Activated naive CD8-positive, alpha-beta T cell (primary cell): ENCODE measurements around the gene XYLT1.
"Not testable (repeated sequence)": the region's sequence is repeated elsewhere in the genome, so short reads cannot be mapped to it uniquely, and the experiment has no call there.

ENCODE experiments used
- H3K27ac Mint-ChIP-seq: one replicate; pipeline ENCODE4 v1.8.0; 2021; ENCODE audit warnings: mixed read lengths
- H3K27me3 Mint-ChIP-seq: one replicate; pipeline ENCODE4 v1.8.0; 2021; ENCODE audit warnings: mixed read lengths
- H3K36me3 Mint-ChIP-seq: one replicate; pipeline ENCODE4 v1.8.0; 2021; ENCODE audit warnings: mixed read lengths
- H3K4me1 Mint-ChIP-seq: one replicate; pipeline ENCODE4 v1.8.0; 2021; ENCODE audit warnings: low read depth, mixed read lengths
- H3K4me3 Mint-ChIP-seq: one replicate; pipeline ENCODE4 v1.8.0; 2021; ENCODE audit warnings: mild to moderate bottlenecking, mixed read lengths
- H3K9me3 Mint-ChIP-seq: one replicate; pipeline ENCODE4 v1.8.0; 2021; ENCODE audit warnings: low read depth, mixed read lengths

XYLT1 gene

GRCh38 chr16:17501321-17501720, 30.6 kb upstream of the XYLT1 start:
- H3K36me3 Mint-ChIP-seq: no peaks in the 10 kb centered on the region
- no peak overlapping the region for H3K4me3 Mint-ChIP-seq
- no peak overlapping the region for H3K27ac Mint-ChIP-seq
- H3K9me3 Mint-ChIP-seq: no peaks in the 10 kb centered on the region
- no peaks in the 10 kb centered on the region for H3K4me1 Mint-ChIP-seq
- H3K27me3 Mint-ChIP-seq: peaks cover 2% of the 10 kb centered on the region

- no peaks in the 10 kb centered on the region for H3K9me3 Mint-ChIP-seq
- no peaks in the 10 kb centered on the region for H3K4me1 Mint-ChIP-seq
- peaks cover 2% of the 10 kb centered on the region for H3K27me3 Mint-ChIP-seq
- H3K36me3 Mint-ChIP-seq: no peaks in the 10 kb centered on the region
- no peak overlapping the region for H3K27ac Mint-ChIP-seq
- no peak overlapping the region for H3K4me3 Mint-ChIP-seq
Observed at GRCh38 chr16:17499223-17499902, 28.6 kb upstream of the XYLT1 start.

GRCh38 chr16:17497648-17498047, 26.9 kb upstream of the XYLT1 start:
- peaks cover 2% of the 10 kb centered on the region for H3K27me3 Mint-ChIP-seq
- no peak overlapping the region for H3K4me3 Mint-ChIP-seq
- no peaks in the 10 kb centered on the region for H3K36me3 Mint-ChIP-seq
- no peak overlapping the region for H3K27ac Mint-ChIP-seq
- no peaks in the 10 kb centered on the region for H3K9me3 Mint-ChIP-seq
- no peaks in the 10 kb centered on the region for H3K4me1 Mint-ChIP-seq

DNA sequence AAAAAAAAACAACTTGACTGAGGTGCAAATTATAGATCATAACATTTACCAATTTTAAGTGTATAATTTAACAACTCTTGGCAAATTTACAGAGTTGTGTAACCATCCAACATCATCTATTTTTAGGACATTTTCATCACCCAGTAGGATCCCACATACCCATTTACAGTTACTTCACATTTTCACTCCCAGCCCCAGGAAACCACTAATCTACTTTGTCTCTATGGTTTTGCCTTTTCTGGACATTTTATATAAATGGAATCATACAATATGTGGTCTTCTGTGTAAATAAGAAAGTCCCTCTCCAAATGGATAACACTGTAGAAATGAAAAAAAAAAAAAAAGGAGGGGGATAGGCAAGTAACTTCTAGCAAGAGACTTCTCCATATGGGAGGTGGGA, 26.1 kb upstream of the XYLT1 start:
- no peaks in the 10 kb centered on the region for H3K4me1 Mint-ChIP-seq
- no peaks in the 10 kb centered on the region for H3K36me3 Mint-ChIP-seq
- no peak overlapping the region for H3K4me3 Mint-ChIP-seq
- H3K27ac Mint-ChIP-seq: no peak overlapping the region
- H3K27me3 Mint-ChIP-seq: peaks cover 2% of the 10 kb centered on the region
- H3K9me3 Mint-ChIP-seq: no peaks in the 10 kb centered on the region

DNA sequence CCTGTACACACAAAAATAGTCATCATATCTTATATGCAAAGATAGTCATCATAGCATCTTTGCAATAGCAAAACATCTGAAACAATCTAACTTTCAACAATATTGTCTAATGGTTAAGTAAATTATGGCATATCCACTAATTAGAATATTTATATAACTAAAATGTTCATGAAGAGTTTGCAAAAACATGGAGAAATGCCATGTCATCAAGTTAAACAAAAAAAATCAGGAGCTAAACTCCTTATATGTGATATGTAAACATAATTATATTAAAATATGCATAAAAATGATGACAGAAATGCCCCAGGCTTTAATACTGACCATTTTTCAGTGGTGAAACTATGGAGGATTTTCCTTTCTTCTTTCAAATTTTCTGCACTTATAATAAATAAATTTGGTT, 22.3 kb upstream of the XYLT1 start:
- Mint-ChIP-seq H3K27me3 (peaks cover 2% of the 10 kb centered on the region), H3K36me3 (peaks cover 2% of the 10 kb centered on the region), H3K27ac (no peak overlapping the region), H3K4me3 (no peak overlapping the region), H3K4me1 (no peaks in the 10 kb centered on the region), H3K9me3 (no peaks in the 10 kb centered on the region)

GRCh38 chr16:17491140-17491662, 20.4 kb upstream of the XYLT1 start:
- Mint-ChIP-seq H3K9me3 (no peaks in the 10 kb centered on the region), H3K4me3 (no peak overlapping the region), H3K27ac (no peak overlapping the region), H3K4me1 (no peaks in the 10 kb centered on the region), H3K36me3 (peaks cover 2% of the 10 kb centered on the region), H3K27me3 (peaks cover 2% of the 10 kb centered on the region)

GRCh38 chr16:17488506-17488905, 17.7 kb upstream of the XYLT1 start:
- no peaks in the 10 kb centered on the region for H3K9me3 Mint-ChIP-seq
- no peak overlapping the region for H3K27ac Mint-ChIP-seq
- no peaks in the 10 kb centered on the region for H3K4me1 Mint-ChIP-seq
- no peak overlapping the region for H3K4me3 Mint-ChIP-seq
- H3K36me3 Mint-ChIP-seq: peaks cover 2% of the 10 kb centered on the region
- H3K27me3 Mint-ChIP-seq: peaks cover 2% of the 10 kb centered on the region

GRCh38 chr16:17483351-17483750, 12.6 kb upstream of the XYLT1 start:
- H3K9me3 Mint-ChIP-seq: no peaks in the 10 kb centered on the region
- H3K4me1 Mint-ChIP-seq: no peaks in the 10 kb centered on the region
- peaks cover 5% of the 10 kb centered on the region for H3K27me3 Mint-ChIP-seq
- H3K4me3 Mint-ChIP-seq: no peak overlapping the region
- no peak overlapping the region for H3K27ac Mint-ChIP-seq
- H3K36me3 Mint-ChIP-seq: peaks cover 3% of the 10 kb centered on the region

DNA sequence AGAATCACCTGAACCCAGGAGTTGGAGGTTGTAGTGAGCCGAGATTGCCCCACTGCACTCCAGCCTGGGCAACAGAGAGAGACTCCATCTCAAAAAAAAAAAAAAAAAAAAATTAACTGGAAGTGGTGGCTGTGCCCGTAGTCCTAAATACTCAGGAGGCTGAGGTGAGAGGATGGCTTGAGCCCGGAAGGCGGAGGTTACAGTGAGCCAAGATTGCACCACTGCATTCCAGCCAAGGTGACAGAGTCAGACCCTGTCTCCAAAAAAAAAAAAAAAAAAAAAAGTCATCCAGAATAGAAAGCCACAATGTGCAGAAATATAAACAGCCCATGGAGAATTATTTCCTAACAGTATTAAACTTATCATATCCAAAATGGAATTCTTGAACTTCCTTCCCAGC, 11.6 kb upstream of the XYLT1 start:
- H3K27me3 Mint-ChIP-seq, H3K36me3 Mint-ChIP-seq, H3K4me1 Mint-ChIP-seq, H3K27ac Mint-ChIP-seq, H3K4me3 Mint-ChIP-seq, H3K9me3 Mint-ChIP-seq: not testable (repeated sequence)

- Mint-ChIP-seq H3K27me3 (peaks cover 5% of the 10 kb centered on the region), H3K27ac (no peak overlapping the region), H3K36me3 (peaks cover 3% of the 10 kb centered on the region), H3K9me3 (no peaks in the 10 kb centered on the region), H3K4me1 (peaks cover 2% of the 10 kb centered on the region), H3K4me3 (no peak overlapping the region)
Observed at GRCh38 chr16:17481736-17482135, 11.0 kb upstream of the XYLT1 start.

- H3K9me3 Mint-ChIP-seq, H3K4me3 Mint-ChIP-seq, H3K36me3 Mint-ChIP-seq, H3K27ac Mint-ChIP-seq, H3K27me3 Mint-ChIP-seq: not testable (repeated sequence)
- H3K4me1 Mint-ChIP-seq: peaks cover 24% of the 10 kb centered on the region
Observed at GRCh38 chr16:17477260-17477545, 6.4 kb upstream of the XYLT1 start.

GRCh38 chr16:17476414-17477259, 5.9 kb upstream of the XYLT1 start:
- peaks cover 24% of the 10 kb centered on the region for H3K4me1 Mint-ChIP-seq
- H3K27me3 Mint-ChIP-seq: peaks cover 5% of the 10 kb centered on the region
- H3K4me3 Mint-ChIP-seq: no peak overlapping the region
- H3K27ac Mint-ChIP-seq: no peak overlapping the region
- H3K9me3 Mint-ChIP-seq: no peaks in the 10 kb centered on the region
- no peaks in the 10 kb centered on the region for H3K36me3 Mint-ChIP-seq

DNA sequence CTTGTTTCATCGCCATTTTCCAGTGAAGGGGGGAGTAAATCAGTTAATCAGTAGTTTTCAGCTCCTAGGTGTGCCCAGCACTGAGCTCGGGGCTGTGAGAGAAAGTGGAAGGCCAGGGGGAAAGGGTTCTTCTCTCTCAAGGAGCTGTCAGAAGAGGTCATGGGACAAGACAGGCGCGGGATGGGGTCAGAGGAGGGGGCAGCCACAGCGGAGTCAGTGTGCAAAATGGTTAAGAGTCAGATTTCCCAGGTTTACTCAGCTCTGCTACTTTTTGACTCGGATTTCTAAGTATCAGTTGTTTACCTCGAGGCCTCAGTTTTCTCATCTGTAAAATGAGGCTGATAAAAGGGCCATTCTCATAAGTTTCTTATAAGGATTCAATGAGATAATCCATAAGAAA, 4.3 kb upstream of the XYLT1 start:
- H3K27me3 Mint-ChIP-seq: no peaks in the 10 kb centered on the region
- H3K4me1 Mint-ChIP-seq: peaks cover 24% of the 10 kb centered on the region
- H3K9me3 Mint-ChIP-seq: no peaks in the 10 kb centered on the region
- no peak overlapping the region for H3K4me3 Mint-ChIP-seq
- H3K36me3 Mint-ChIP-seq: no peaks in the 10 kb centered on the region
- no peak overlapping the region for H3K27ac Mint-ChIP-seq

DNA sequence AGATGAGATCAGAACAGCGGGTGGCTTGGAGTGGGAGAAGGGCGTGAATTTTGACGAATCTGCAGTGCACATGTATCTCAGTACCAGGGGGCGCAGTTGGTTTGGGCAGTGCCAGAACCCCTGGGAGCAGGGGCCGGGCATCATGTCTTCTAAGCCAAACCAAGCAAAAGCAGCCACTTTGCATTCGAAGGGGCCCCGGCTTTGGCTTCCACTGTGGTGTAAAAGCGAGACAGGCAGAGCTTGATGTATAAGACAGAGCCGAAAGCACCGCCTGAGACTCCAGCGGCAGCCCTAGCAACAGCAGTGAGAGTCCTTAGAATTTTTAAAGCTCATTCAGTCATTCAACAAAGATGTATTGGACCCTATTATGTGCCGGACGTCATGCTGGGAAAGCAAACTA, 3.8 kb upstream of the XYLT1 start:
- Mint-ChIP-seq H3K27ac (no peak overlapping the region), H3K4me3 (peak overlapping the region; percentile 28), H3K36me3 (no peaks in the 10 kb centered on the region), H3K4me1 (peaks cover 27% of the 10 kb centered on the region), H3K27me3 (no peaks in the 10 kb centered on the region), H3K9me3 (no peaks in the 10 kb centered on the region)

DNA sequence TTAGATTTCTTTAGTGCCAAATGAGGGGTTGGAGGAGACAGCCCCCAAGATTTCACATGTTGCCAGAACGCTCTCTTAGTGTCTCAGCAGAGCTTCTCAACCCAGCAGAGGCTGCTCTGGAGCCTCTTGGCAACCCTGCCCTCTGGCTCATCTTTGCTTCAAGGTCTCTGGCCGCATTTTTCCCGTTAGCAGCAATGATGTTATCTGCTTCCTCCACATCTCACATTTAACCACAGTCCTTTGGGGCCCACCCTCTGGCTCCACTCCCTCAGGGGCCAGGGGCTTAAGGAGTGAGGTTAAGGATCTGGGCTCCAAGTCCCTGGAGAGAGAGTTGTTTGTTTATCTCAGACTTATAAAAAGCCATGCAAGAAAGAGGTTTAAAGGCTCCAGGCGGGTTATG, 3.3 kb upstream of the XYLT1 start:
- H3K27ac Mint-ChIP-seq: no peak overlapping the region

More for the DNA sequence above, 3.3 kb upstream of the XYLT1 start:
- Mint-ChIP-seq H3K4me1 (peaks cover 33% of the 10 kb centered on the region), H3K36me3 (no peaks in the 10 kb centered on the region), H3K27me3 (no peaks in the 10 kb centered on the region), H3K9me3 (no peaks in the 10 kb centered on the region), H3K4me3 (peak overlapping the region; percentile 28)
